SU-DHL-6 (cell line): ENCODE results near the gene CTSZ.

Experiments
- H2AFZ ChIP-seq: fragments of 200-600 bp; sonication (generic); 2 replicates; pipeline ENCODE4 v1.6.1; 2014; ENCODE audit warnings: low read depth, mild to moderate bottlenecking, moderate library complexity, mixed read lengths, antibody characterized with exemption, low read length; ENCODE audit not compliant: severe bottlenecking
- H3F3A ChIP-seq: fragments of 200-600 bp; shearing (Covaris generic); 2 replicates; pipeline ENCODE4 v1.6.0; 2016; ENCODE audit warnings: antibody characterized with exemption, mild to moderate bottlenecking; ENCODE audit not compliant: insufficient read depth
- H3K27ac ChIP-seq: fragments of 200-600 bp; sonication (generic); 2 replicates; pipeline ENCODE4 v1.5.1; 2016; ENCODE audit warnings: low read depth, mild to moderate bottlenecking, low read length, moderate library complexity, mixed read lengths
- H3K27me3 ChIP-seq: fragments of 200-600 bp; sonication (generic), shearing (Covaris generic); 2 replicates; pipeline ENCODE4 v1.6.0; 2014; ENCODE audit warnings: mild to moderate bottlenecking, low read length
- H3K36me3 ChIP-seq: fragments of 200-600 bp; sonication (generic); 2 replicates; pipeline ENCODE4 v1.6.1; 2014; ENCODE audit warnings: mild to moderate bottlenecking, low read length, mixed read lengths
- H3K4me2 ChIP-seq: fragments of 300-600, 200-600 bp; shearing (Covaris generic), sonication (generic); 2 replicates; pipeline ENCODE4 v1.6.0; 2014; ENCODE audit warnings: low read length, low read depth, mild to moderate bottlenecking; ENCODE audit not compliant: poor library complexity, severe bottlenecking
- H3K4me3 ChIP-seq: fragments of 200-600 bp; sonication (generic); 2 replicates; pipeline ENCODE4 v1.5.1; 2014; ENCODE audit warnings: antibody characterized with exemption, low read length, mild to moderate bottlenecking, mixed read lengths; ENCODE audit not compliant: insufficient read depth, poor library complexity, severe bottlenecking
- H3K79me2 ChIP-seq: fragments of 200-600 bp; sonication (generic); 2 replicates; pipeline ENCODE4 v1.6.1; 2014; ENCODE audit warnings: mild to moderate bottlenecking, low read length, moderate library complexity; ENCODE audit not compliant: insufficient read depth
- H3K9ac ChIP-seq: fragments of 200-600 bp; sonication (generic); 2 replicates; pipeline ENCODE4 v1.7.0; 2014; ENCODE audit warnings: mild to moderate bottlenecking, low read length
- H3K9me2 ChIP-seq: fragments of 200-600 bp; sonication (generic); replicated peaks from 2 replicates; pipeline ENCODE4 v1.6.1; 2014; ENCODE audit warnings: low read length; ENCODE audit not compliant: insufficient read depth
- H3K9me3 ChIP-seq: fragments of 200-600 bp; sonication (generic); 2 replicates; pipeline ENCODE4 v1.6.1; 2014; ENCODE audit warnings: low read length, mixed read lengths; ENCODE audit not compliant: insufficient read depth
- H4K20me1 ChIP-seq: fragments of 200-600 bp; sonication (generic); 2 replicates; pipeline ENCODE4 v1.6.1; 2014; ENCODE audit warnings: low read depth, mild to moderate bottlenecking, antibody characterized with exemption, low read length, moderate library complexity, mixed read lengths
- EZH2phosphoT487 ChIP-seq: fragments of 200-600 bp; sonication (generic), shearing (Covaris generic); conservative IDR thresholded peaks from 2 replicates; pipeline ENCODE4 v1.6.1; 2018; ENCODE audit warnings: mild to moderate bottlenecking, antibody characterized with exemption, low read length, moderate library complexity, mixed read lengths
- TF ChIP-seq, protein P1 (sequence below): fragments of 200-600 bp; sonication (generic); IDR thresholded peaks from one replicate; pipeline ENCODE4 v1.5.1; 2017; ENCODE audit warnings: antibody characterized with exemption, mild to moderate bottlenecking, low read length, moderate library complexity; ENCODE audit not compliant: insufficient read depth, poor library complexity, severe bottlenecking

Gene CTSZ

DNA sequence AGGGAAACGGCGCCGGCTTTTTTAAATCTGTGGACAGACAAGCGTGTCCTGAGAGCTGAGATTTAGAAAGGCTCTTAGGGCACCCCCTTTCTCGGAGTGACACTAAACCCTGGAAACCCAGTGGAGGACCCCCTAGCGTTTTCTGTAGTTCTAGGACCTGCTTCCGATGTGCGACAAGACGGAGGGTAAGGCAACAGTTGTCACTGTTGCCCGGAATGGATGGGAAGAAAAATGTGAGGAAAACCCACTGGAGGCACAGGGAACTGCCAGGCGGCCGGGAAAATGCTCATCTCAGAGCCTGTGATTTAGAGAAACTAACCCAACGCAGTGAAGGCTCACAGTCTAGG lies 25.6 kb upstream of the CTSZ start:
- Histone ChIP-seq H2AFZ (no peak overlapping the region), H3K36me3 (peaks cover 59% of the 10 kb centered on the region), H3K27ac (peak overlapping the region; percentile 70), H4K20me1 (peaks cover 14% of the 10 kb centered on the region; the same call in 1 of the 2 replicates), H3F3A (peaks cover 67% of the 10 kb centered on the region), H3K9me2 (no peaks in the 10 kb centered on the region), H3K27me3 (no peaks in the 10 kb centered on the region), H3K9ac (peak overlapping the region; percentile 97), H3K9me3 (no peaks in the 10 kb centered on the region), H3K4me2 (peak overlapping the region; percentile 99), H3K4me3 (peak overlapping the region; percentile 48), H3K79me2 (peaks cover 54% of the 10 kb centered on the region)
- TF ChIP-seq, protein P1, sequence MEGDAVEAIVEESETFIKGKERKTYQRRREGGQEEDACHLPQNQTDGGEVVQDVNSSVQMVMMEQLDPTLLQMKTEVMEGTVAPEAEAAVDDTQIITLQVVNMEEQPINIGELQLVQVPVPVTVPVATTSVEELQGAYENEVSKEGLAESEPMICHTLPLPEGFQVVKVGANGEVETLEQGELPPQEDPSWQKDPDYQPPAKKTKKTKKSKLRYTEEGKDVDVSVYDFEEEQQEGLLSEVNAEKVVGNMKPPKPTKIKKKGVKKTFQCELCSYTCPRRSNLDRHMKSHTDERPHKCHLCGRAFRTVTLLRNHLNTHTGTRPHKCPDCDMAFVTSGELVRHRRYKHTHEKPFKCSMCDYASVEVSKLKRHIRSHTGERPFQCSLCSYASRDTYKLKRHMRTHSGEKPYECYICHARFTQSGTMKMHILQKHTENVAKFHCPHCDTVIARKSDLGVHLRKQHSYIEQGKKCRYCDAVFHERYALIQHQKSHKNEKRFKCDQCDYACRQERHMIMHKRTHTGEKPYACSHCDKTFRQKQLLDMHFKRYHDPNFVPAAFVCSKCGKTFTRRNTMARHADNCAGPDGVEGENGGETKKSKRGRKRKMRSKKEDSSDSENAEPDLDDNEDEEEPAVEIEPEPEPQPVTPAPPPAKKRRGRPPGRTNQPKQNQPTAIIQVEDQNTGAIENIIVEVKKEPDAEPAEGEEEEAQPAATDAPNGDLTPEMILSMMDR = no peak
- TF ChIP-seq EZH2phosphoT487 = no peak

DNA sequence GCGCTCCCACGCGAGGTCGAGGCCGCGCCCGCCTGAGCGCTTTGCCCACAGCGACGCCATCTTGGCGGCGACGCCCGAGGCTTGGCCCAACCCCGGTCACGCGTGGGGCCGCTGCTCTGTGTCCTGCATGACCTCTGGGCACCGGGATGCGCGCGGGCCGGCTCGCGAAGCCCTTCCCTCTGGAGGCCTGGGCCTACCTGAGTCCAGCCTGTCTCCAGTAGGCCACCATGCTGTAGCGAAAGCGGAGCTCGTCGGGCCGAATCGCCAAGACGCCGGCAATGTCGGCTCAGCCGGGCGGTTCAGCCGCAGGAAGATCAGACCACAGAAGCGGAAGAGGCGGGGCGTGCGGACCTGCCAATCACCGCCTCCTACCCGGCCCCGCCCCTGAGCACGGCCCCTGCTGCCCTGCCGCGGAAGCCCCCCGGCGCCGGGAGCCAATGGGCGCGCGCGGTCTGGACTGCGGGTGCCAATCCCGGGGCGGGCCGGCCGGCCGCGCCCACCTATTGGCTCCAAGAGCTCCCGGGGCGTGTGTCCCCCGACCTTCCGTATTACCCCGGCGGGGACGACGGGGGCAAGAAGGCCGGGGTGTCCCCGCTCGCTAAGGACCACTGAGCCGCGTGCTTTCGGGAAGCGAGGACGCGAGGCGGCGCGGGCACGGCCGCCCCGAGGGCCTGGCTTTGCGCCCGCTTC lies 25.1 kb upstream of the CTSZ start, which contains the start of gene ATP5F1E:
TSS of gene ATP5F1E (minus strand) at position 313 of the 690 bp plus-strand sequence. CDS start at position 229, 84 bp downstream.
- Histone ChIP-seq H2AFZ (peak within 1 kb of the TSS; percentile 34), H3K4me3 (peak within 1 kb of the TSS; percentile 90), H4K20me1 (peaks cover 16% of the 10 kb centered on the region; the same call in 1 of the 2 replicates), H3K79me2 (peaks cover 54% of the 10 kb centered on the region), H3K36me3 (peaks cover 63% of the 10 kb centered on the region), H3F3A (peaks cover 63% of the 10 kb centered on the region), H3K9me3 (no peaks in the 10 kb centered on the region), H3K4me2 (peak within 1 kb of the TSS; percentile 99), H3K9me2 (no peaks in the 10 kb centered on the region), H3K27me3 (no peaks in the 10 kb centered on the region), H3K27ac (peak within 1 kb of the TSS; percentile 72), H3K9ac (peak within 1 kb of the TSS; percentile 97)
- TF ChIP-seq, protein P1 = no peak

DNA sequence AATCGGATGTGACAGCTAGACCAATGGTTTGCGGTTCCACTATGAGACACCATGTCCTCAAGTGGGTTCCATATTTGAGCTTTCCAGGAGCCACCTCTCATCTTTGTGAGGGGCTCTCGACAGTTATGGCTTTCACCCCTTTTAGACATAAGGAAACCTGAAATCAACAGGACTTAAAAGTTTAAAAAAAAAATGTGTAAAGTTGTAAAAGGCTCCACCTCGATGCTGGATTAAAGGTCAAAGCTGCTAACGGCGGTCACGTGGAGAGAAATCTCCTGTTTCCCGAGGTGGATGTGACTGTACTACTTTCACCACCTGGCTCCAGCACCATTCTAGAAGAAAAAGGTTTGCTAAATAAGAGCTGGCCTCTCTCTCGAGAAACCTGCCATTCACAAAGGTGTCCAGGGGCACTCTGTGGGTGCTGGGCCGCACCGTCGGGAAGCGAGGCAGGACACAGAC lies 24.5 kb upstream of the CTSZ start:
- TF ChIP-seq, protein P1 = no peak
- no peak for TF ChIP-seq EZH2phosphoT487
- Histone ChIP-seq H2AFZ (peak overlapping the region; percentile 34), H3K9ac (peak overlapping the region; percentile 97), H3F3A (peaks cover 59% of the 10 kb centered on the region), H3K27me3 (no peaks in the 10 kb centered on the region), H3K36me3 (peaks cover 64% of the 10 kb centered on the region), H3K27ac (peak overlapping the region; percentile 72), H3K4me2 (peak overlapping the region; percentile 97), H3K79me2 (peaks cover 55% of the 10 kb centered on the region), H3K9me2 (no peaks in the 10 kb centered on the region), H4K20me1 (peaks cover 20% of the 10 kb centered on the region), H3K4me3 (peak overlapping the region; percentile 90), H3K9me3 (no peaks in the 10 kb centered on the region)
